ENCODE results near the gene MTHFS.
"Not testable (repeated sequence)": the region's sequence is repeated elsewhere in the genome, so short reads cannot be mapped to it uniquely, and the experiment has no call there.

The MTHFS gene

GRCh38 chr15:79896634-79897379, at the start of gene MTHFS:
Gene MTHFS (minus strand): TSS chr15:79897014. CDS start chr15:79896988, 26 bp downstream.
- DNase-seq, result peak; percentile 80

GRCh38 chr15:79944622-79945021, 47.8 kb upstream of the MTHFS start:
- DNase-seq, result no peak

- no peak for DNase-seq
Observed at GRCh38 chr15:79943820-79944219, 47.0 kb upstream of the MTHFS start.

- DNase-seq, result no peak
Observed at GRCh38 chr15:79942741-79943481, 46.1 kb upstream of the MTHFS start.

- DNase-seq, result no peak
Observed at GRCh38 chr15:79939399-79939798, 42.6 kb upstream of the MTHFS start.

GRCh38 chr15:79938143-79938542, 41.3 kb upstream of the MTHFS start:
- no peak for DNase-seq

- not testable (repeated sequence) for DNase-seq
Observed at GRCh38 chr15:79935556-79936201, 38.9 kb upstream of the MTHFS start.

GRCh38 chr15:79933231-79933630, 36.4 kb upstream of the MTHFS start:
- no peak for DNase-seq

- DNase-seq, result no peak
Observed at GRCh38 chr15:79932447-79932846, 35.6 kb upstream of the MTHFS start.

GRCh38 chr15:79930516-79930915, 33.7 kb upstream of the MTHFS start:
- DNase-seq, result no peak

GRCh38 chr15:79929412-79929811, 32.6 kb upstream of the MTHFS start:
- DNase-seq, result no peak

GRCh38 chr15:79926116-79926515, 29.3 kb upstream of the MTHFS start:
- DNase-seq, result not testable (repeated sequence)

- DNase-seq, result no peak
Observed at GRCh38 chr15:79924379-79924778, 27.6 kb upstream of the MTHFS start.

- peak; percentile 85 for DNase-seq
Observed at GRCh38 chr15:79923515-79924169, 26.8 kb upstream of the MTHFS start.

GRCh38 chr15:79923079-79923514, 26.3 kb upstream of the MTHFS start:
- DNase-seq, result peak; percentile 12

- DNase-seq, result no peak
Observed at GRCh38 chr15:79922512-79923078, 25.8 kb upstream of the MTHFS start.

GRCh38 chr15:79919749-79920511, 23.1 kb upstream of the MTHFS start:
- no peak for DNase-seq

GRCh38 chr15:79919090-79919748, 22.4 kb upstream of the MTHFS start:
- no peak for DNase-seq

- DNase-seq, result no peak
Observed at GRCh38 chr15:79918278-79918677, 21.5 kb upstream of the MTHFS start.

GRCh38 chr15:79916502-79917132, 19.8 kb upstream of the MTHFS start:
- DNase-seq, result no peak

Measured in NCI-H510A (cell line).